Pancreas (tissue), 10 donors: ENCODE data around the gene UQCC5. TPM values are rescaled to one million over a fixed set of nuclear protein-coding genes. Genes with fewer than 3 reads are reported as not detected.

Experiments used
- ATAC-seq, 4 donors: fragments of 200-7000 bp; cut with Tn5 transposase; one replicate each; pipeline versions ENCODE4 v1.8.0 to v1.9.1; 2020; ENCODE audit warnings: mild to moderate bottlenecking in 4 of 4, moderate library complexity in 4 of 4
- DNase-seq, 6 donors: peaks; one replicate each; pipeline ENCODE4 v3.0.0-alpha.2; 2020
- FAIRE-seq: peaks from 2 replicates; lab custom pipeline; 2012; peaks lifted over from hg19 to GRCh38; lab: Jason Lieb, UNC
- H3K27ac ChIP-seq, 4 donors: fragments of 200-600 bp; sonication (generic); 1 replicate in 3 of 4; 2 replicates in 1 of 4; pipeline versions ENCODE4 v1.5.0 to v1.8.0; 2020
- H3K27me3 ChIP-seq, 4 donors: fragments of 200-600 bp; one replicate each; pipeline ENCODE4 v1.8.0; 2021
- H3K36me3 ChIP-seq, 3 donors: fragments of 200-600 bp; sonication (generic) in 1 of 3; one replicate each; pipeline versions ENCODE4 v1.5.0 to v1.8.0; 2020 to 2021
- H3K4me1 ChIP-seq, 3 donors: fragments of 200-600 bp; one replicate each; pipeline ENCODE4 v1.8.0; 2021
- H3K4me3 ChIP-seq, 4 donors: fragments of 200-600 bp; sonication (generic) in 2 of 4; one replicate each; pipeline versions ENCODE4 v1.5.0 to v1.8.0; 2020 to 2021
- H3K9me3 ChIP-seq, 4 donors: fragments of 200-600 bp; one replicate each; pipeline ENCODE4 v1.8.0; 2021
- CTCF ChIP-seq, 4 donors: fragments of 200-600 bp; sonication (generic) in 3 of 4; IDR thresholded peaks; one replicate each; pipeline versions ENCODE4 v1.5.0 to v1.8.0; 2021; ENCODE audit warnings: antibody characterized with exemption in 4 of 4
- WGBS, 2 donors: extraction: QIAGEN DNeasy Blood & Tissue Kit; methylation state at CpG; one replicate each; pipeline ENCODE4 v1.1.7; 2013; 5-methylcytosine and 5-hydroxymethylcytosine counted together
- intact Hi-C, 3 donors: fragments of 100-400 bp; cut with DNase I; formaldehyde crosslinking; loops; one replicate each; pipeline versions ENCODE4 v1.11.1 to v1.14.2; 2022
- polyA plus RNA-seq, 2 donors: library from polyadenylated mRNA; stranded (reverse); fragments of 200-250 nt; gene quantifications; one replicate each; pipeline ENCODE4 v1.2.3, GENCODE V29; 2013
- total RNA-seq, 6 donors: library from RNA; stranded (reverse); fragmentation: NEBNext Ultra II Directional in 4 of 6; extraction: Animal tissue kit (Norgen Biotek cat#: 25700) in 4 of 6; gene quantifications; one replicate each; pipeline versions ENCODE4 v1.2.1 to v1.2.4, GENCODE V29; 2021 to 2023
- donor health status: healthy with polysubstance abuse.
- donor health status: DM: no; HTN: no; CAD: no; lungs with moderate emphysema.
- donor health status: DM: no; HTN: no; CAD: no.
- donor health status: control.
- donor health status: control.
- donor health status: Bipolar disorder and iron deficiency.
- donor health status: DM: yes; HTN: yes; CAD: no.
- donor health status: DM: no; HTN: no; CAD: no.
- donor health status: DM: no; HTN: no; CAD: no.
- donor health status: DM: yes; HTN: yes; CAD: no.

Gene UQCC5
- total and polyA plus RNA-seq, 8 donors, result 5.0 to 41.8 (median 7.7) TPM

- H3K4me3 ChIP-seq, result no peak overlapping the region
- H3K9me3 ChIP-seq, result no peaks in the 10 kb centered on the region
- FAIRE-seq (no peak), DNase-seq (peak in 1 of 6 donors; percentile 67), ATAC-seq (no peak)
- TF ChIP-seq CTCF (IDR thresholded peaks at IDR 0.05), result no peak
- no peak overlapping the region for H3K27ac ChIP-seq
- no peaks in the 10 kb centered on the region for H3K4me1 ChIP-seq
- H3K27me3 ChIP-seq, result no peaks in the 10 kb centered on the region
- WGBS, 2 donors, result 87 to 91% methylated on average over 7 of the region's 7 CpGs
- peaks cover 3 to 36% (median 4%) of the 10 kb centered on the region in 3 donors for H3K36me3 ChIP-seq
- intact Hi-C loops, result no loop called here
Observed at GRCh38 chr3:52493232-52494017, 43.0 kb upstream of the UQCC5 start.

DNA sequence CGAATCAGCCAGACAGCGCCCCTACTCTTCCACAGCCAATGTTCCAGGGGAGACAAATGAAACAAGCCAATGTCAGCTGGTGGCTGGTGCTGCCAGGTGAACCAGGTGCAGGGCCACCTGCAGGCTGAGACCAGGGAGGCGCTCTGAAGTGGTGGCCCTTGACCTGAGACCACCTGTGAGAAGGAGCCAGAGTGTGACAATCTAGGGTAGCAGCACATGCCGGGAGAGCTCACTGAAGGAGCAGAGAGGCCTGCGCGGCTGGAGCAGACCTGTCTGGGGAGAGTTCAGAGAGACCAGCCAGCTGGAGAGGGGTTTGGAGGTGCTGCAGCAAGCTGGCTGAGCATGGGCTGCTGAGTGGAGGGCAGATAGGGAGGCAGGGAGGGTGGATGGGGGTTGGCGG lies 42.0 kb upstream of the UQCC5 start:
- no peak for DNase-seq
- Histone ChIP-seq H3K27ac (peak overlapping the region in 1 of 4 donors; percentile 17), H3K4me3 (no peak overlapping the region), H3K9me3 (no peaks in the 10 kb centered on the region), H3K4me1 (no peaks in the 10 kb centered on the region), H3K36me3 (peaks cover 3 to 27% (median 4%) of the 10 kb centered on the region in 3 donors), H3K27me3 (no peaks in the 10 kb centered on the region)
- no peak for FAIRE-seq
- intact Hi-C loops, result no loop called here
- no peak for TF ChIP-seq CTCF (IDR thresholded peaks at IDR 0.05)
- 78 to 81% methylated on average over 7 of the region's 7 CpGs for WGBS, 2 donors
- no peak for ATAC-seq

- Histone ChIP-seq H3K9me3 (no peaks in the 10 kb centered on the region), H3K4me3 (peak within 1 kb of the TSS in 1 of 4 donors; percentile 32), H3K4me1 (no peaks in the 10 kb centered on the region), H3K27ac (peak within 1 kb of the TSS in 2 of 4 donors; percentile 3 to 28), H3K27me3 (no peaks in the 10 kb centered on the region), H3K36me3 (peaks cover 3 to 22% (median 4%) of the 10 kb centered on the region in 3 donors)
- TF ChIP-seq CTCF (IDR thresholded peaks at IDR 0.05), result no peak
- 76% methylated on average over 25 of the region's 25 CpGs for WGBS, 2 donors
- intact Hi-C loops, result no loop called here
- peak in 3 of 4 donors; percentile 12 to 20 (median 17) for ATAC-seq
- no peak for DNase-seq
- no peak for FAIRE-seq
Observed at GRCh38 chr3:52494886-52495495, 41.4 kb upstream of the UQCC5 start, which contains the start of gene STAB1. STAB1 (plus strand) TSS chr3:52495338; CDS start chr3:52495414, 76 bp downstream.

GRCh38 chr3:52495777-52496602 lies 40.4 kb upstream of the UQCC5 start:
- no peak for TF ChIP-seq CTCF (IDR thresholded peaks at IDR 0.05)
- Histone ChIP-seq H3K4me3 (peak overlapping the region in 1 of 4 donors; percentile 32), H3K27ac (peak overlapping the region in 2 of 4 donors; percentile 3 to 28), H3K9me3 (no peaks in the 10 kb centered on the region), H3K36me3 (peaks cover 3 to 12% (median 4%) of the 10 kb centered on the region in 3 donors), H3K27me3 (no peaks in the 10 kb centered on the region), H3K4me1 (no peaks in the 10 kb centered on the region)
- intact Hi-C loops, result no loop called here
- DNase-seq, result no peak
- no peak for FAIRE-seq
- ATAC-seq, result peak in 2 of 4 donors; percentile 40 to 47
- WGBS, 2 donors, result 67 to 76% methylated on average over 16 of the region's 16 CpGs
